ENCODE measurements around the gene SNX33.
A peak's percentile ranks its signal among the peaks of the same experiment; 100 is the strongest.
"Not testable (repeated sequence)": the region's sequence is repeated elsewhere in the genome, so short reads cannot be mapped to it uniquely, and the experiment has no call there.

The SNX33 gene

GRCh38 chr15:75693501-75694240 lies 46.0 kb downstream of the SNX33 start:
- Histone ChIP-seq H3K27ac (peak overlapping the region in 20 of 21 experiments; percentile 14 to 80 (median 66)), H3K4me3 (no peak overlapping the region)

- Histone ChIP-seq H3K27ac (peak overlapping the region in 20 of 21 experiments; percentile 34 to 80 (median 66)), H3K4me3 (no peak overlapping the region)
These were observed 46.8 kb downstream of the SNX33 start for GRCh38 chr15:75694241-75695182.

- no peak overlapping the region for H3K4me3 ChIP-seq
- H3K27ac ChIP-seq, result peak overlapping the region in 10 of 21 experiments; percentile 12 to 80 (median 61)
These were observed 47.5 kb downstream of the SNX33 start for GRCh38 chr15:75695220-75695619.

- H3K4me3 ChIP-seq, result no peak overlapping the region
- H3K27ac ChIP-seq, result peak overlapping the region in 11 of 21 experiments; percentile 12 to 80 (median 55)
These were observed 48.1 kb downstream of the SNX33 start for GRCh38 chr15:75695634-75696310.

- Histone ChIP-seq H3K27ac (peak overlapping the region in 15 of 21 experiments; percentile 12 to 80 (median 62)), H3K4me3 (no peak overlapping the region)
These were observed 48.6 kb downstream of the SNX33 start for GRCh38 chr15:75696311-75696720.

GRCh38 chr15:75696854-75697259 lies 49.1 kb downstream of the SNX33 start:
- H3K27ac ChIP-seq, result peak overlapping the region in 15 of 21 experiments; percentile 9 to 80 (median 62)
- H3K4me3 ChIP-seq, result no peak overlapping the region

- H3K27ac ChIP-seq, result peak overlapping the region in 13 of 21 experiments; percentile 9 to 80 (median 63)
- H3K4me3 ChIP-seq, result no peak overlapping the region
These were observed 49.8 kb downstream of the SNX33 start for GRCh38 chr15:75697523-75697922.

GRCh38 chr15:75697974-75698747 lies 50.4 kb downstream of the SNX33 start:
- not testable (repeated sequence) for H3K4me3 ChIP-seq
- peak overlapping the region in 7 of 21 experiments; percentile 27 to 80 (median 71) for H3K27ac ChIP-seq

GRCh38 chr15:75699517-75699916 lies 51.8 kb downstream of the SNX33 start:
- not testable (repeated sequence) for H3K4me3 ChIP-seq
- peak overlapping the region in 11 of 21 experiments; percentile 28 to 80 (median 68) for H3K27ac ChIP-seq

- peak overlapping the region in 16 of 21 experiments; percentile 19 to 80 (median 63) for H3K27ac ChIP-seq
- not testable (repeated sequence) for H3K4me3 ChIP-seq
These were observed 52.5 kb downstream of the SNX33 start for GRCh38 chr15:75699961-75700874.

GRCh38 chr15:75701071-75702003 lies 53.6 kb downstream of the SNX33 start:
- peak overlapping the region in 14 of 21 experiments; percentile 19 to 80 (median 56) for H3K27ac ChIP-seq

GRCh38 chr15:75702436-75702835 lies 54.7 kb downstream of the SNX33 start:
- no peak overlapping the region for H3K4me3 ChIP-seq
- H3K27ac ChIP-seq, result peak overlapping the region in 8 of 21 experiments; percentile 26 to 80 (median 56)

More at GRCh38 chr15:75701071-75702003, 53.6 kb downstream of the SNX33 start:
- H3K4me3 ChIP-seq, result not testable (repeated sequence)

GRCh38 chr15:75703440-75704262 lies 55.9 kb downstream of the SNX33 start:
- H3K27ac ChIP-seq, result peak overlapping the region in 11 of 21 experiments; percentile 26 to 85 (median 74)
- H3K4me3 ChIP-seq, result not testable (repeated sequence)

- Histone ChIP-seq H3K27ac (peak overlapping the region in 13 of 21 experiments; percentile 14 to 85 (median 71)), H3K4me3 (no peak overlapping the region)
These were observed 56.5 kb downstream of the SNX33 start for GRCh38 chr15:75704263-75704615.

- no peak overlapping the region for H3K4me3 ChIP-seq
- peak overlapping the region in 12 of 21 experiments; percentile 26 to 85 (median 72) for H3K27ac ChIP-seq
These were observed 56.9 kb downstream of the SNX33 start for GRCh38 chr15:75704618-75705017.

- not testable (repeated sequence) for H3K4me3 ChIP-seq
- H3K27ac ChIP-seq, result peak overlapping the region in 6 of 21 experiments; percentile 14 to 83 (median 73)
These were observed 57.7 kb downstream of the SNX33 start for GRCh38 chr15:75705375-75705774.
